Measurements from ENCODE around the gene TEX22. TPM values are rescaled to one million over a fixed set of nuclear protein-coding genes. Genes with fewer than 3 reads are reported as not detected.

Gene TEX22
- total RNA-seq, 1 experiment from 2014 or later = 0.63 TPM

DNA sequence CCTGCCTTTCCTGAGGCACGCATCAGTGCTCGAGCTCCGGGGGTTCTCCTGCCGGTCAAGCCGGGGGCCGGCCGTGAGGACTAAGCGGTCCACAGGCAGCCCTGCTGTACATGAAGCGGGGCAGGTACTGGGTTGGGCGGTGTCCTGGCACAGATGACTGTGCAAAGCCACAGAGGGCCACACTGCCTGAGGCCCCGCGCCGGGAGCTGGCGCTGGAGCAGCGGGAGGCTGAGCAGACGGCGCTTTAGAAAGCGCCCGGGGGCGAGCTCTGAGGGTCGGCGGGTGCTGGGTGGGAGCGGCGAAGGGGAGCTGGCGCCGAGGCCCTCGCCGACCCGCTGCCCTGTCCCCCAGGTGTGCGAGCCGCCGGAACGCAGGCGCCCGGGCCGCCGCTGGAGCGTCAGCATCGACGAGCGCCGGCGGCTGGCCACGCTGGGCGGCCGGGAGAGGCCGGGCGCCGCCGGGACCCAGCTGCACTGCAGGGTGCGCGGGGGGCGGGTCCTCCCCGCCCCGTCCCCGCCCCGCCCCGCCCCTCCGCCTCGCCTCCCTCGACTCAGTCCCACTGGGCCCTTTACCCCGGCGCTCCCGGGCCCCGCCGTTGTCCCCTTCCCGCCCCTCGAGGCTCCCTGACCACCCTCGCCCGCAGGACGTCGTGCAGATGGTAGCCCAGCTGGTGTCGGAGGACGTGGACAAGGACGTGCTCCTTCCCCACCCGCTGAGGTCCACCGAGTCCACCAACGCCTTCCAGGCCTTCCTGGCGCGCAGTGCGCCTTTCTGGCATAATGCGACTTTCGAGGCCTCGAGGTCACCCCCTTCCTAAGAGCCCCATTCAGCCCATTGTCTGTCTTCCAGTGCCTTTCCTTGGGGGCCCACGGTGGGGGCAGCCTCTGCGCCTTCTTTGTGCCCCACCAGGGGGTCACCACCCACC is 12.9 kb downstream of the TEX22 start:
- no peaks in the 10 kb centered on the region for H3K27me3 ChIP-seq
- no peaks in the 10 kb centered on the region for H3K9me3 ChIP-seq
- DNase-seq = no peak
- H3K36me3 ChIP-seq = no peaks in the 10 kb centered on the region
- H3K4me3 ChIP-seq = no peak overlapping the region

DNA sequence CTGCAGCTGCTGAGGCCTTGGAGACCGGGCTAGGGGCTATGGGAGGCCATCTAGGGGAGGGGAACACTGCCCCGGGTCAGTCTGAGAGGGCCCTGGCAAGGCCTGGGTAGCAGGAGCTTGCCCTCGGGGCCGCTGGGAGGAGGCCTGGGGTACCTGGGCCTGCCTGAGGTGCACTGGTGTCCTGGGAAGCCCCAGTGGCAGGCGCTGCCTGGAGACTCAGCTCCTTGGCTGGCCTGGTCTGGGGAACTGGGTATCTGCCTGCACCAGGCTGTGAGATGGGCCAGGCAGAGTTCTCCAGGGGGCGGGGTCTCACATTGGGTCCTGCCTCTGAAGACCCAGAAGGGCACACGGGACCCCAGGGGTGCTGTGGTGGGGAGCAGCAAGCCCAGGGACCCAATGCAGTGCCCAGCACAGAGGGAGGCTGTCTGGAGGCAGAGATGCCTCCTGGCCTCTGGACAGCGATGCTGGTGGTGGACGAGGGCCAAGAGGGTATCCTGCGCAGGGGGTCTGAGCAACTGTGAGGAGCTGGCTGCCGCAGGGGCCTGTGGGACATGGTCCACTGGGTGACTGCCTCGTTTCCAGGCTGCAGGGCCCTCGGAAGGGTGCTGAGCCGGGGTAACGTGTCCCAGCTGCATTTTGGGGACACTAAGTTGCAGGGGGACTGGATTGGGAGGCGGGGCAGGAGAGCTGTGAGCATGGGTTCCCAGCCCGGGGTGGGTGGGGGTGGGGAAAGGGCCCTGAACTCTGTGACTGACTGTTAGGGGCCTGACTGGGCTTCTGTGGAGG is 13.8 kb downstream of the TEX22 start:
- H3K36me3 ChIP-seq = no peaks in the 10 kb centered on the region
- no peaks in the 10 kb centered on the region for H3K27me3 ChIP-seq
- H3K4me3 ChIP-seq = no peak overlapping the region
- DNase-seq = no peak
- H3K9me3 ChIP-seq = no peaks in the 10 kb centered on the region

DNA sequence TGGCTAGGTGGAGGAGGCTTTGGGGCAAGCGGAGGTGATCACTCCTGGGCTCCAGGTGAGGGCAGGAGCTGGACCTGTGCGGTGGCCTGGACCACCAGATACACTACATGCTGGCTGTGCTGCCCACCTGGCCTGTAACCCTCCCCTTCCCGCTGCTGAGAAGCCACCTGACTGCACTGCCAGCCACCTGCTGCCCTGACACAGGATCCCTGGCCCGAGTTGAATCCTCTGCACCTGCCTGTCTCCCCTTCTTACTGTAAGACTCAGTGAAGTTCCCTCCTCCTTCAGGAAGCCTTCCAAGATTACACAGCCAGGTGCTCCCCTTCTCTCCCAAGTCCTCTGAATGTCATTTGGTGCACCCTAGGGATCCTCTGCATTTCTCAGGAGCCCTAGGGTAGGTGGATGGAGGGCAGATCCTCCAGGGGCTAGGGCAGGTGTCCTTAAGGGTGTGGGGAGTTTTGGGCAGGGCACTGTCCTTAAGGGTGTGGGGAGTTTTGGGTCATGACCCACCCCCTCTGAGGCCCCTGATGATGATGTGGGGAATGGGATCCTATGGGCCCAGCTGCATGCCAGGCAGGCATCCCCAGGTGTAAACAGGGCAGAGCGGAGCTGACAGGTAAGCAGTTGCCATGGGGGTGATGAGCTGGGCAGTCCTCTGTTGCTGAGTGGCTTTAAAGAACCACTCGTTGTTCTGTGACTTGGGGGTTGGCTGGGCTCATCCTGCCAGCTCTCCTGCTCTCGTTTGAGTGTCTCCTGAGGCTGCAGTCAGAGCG is 14.6 kb downstream of the TEX22 start:
- no peaks in the 10 kb centered on the region for H3K36me3 ChIP-seq
- no peaks in the 10 kb centered on the region for H3K27me3 ChIP-seq
- no peak overlapping the region for H3K4me3 ChIP-seq
- H3K9me3 ChIP-seq = no peaks in the 10 kb centered on the region
- DNase-seq = no peak

DNA sequence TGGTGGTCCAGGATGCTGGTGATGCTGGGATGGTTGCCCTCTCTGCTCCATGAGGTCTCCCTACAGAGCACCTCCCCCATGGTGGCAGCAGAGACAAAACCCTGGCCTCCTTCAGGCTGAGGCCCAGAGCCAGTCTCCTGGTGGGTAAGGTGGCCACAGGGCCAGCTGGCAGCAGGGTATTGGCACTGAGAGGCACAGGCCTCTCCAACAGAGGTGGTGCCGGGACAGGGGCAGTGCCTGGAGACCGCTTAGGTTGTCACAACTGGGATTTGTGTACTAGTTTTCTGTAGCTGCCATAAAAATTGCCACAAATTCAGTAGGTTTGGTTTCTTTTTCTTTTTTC is 15.2 kb downstream of the TEX22 start:
- Histone ChIP-seq H3K27me3 (no peaks in the 10 kb centered on the region), H3K4me3 (no peak overlapping the region), H3K36me3 (no peaks in the 10 kb centered on the region), H3K9me3 (no peaks in the 10 kb centered on the region)
- peak; percentile 24 for DNase-seq

DNA sequence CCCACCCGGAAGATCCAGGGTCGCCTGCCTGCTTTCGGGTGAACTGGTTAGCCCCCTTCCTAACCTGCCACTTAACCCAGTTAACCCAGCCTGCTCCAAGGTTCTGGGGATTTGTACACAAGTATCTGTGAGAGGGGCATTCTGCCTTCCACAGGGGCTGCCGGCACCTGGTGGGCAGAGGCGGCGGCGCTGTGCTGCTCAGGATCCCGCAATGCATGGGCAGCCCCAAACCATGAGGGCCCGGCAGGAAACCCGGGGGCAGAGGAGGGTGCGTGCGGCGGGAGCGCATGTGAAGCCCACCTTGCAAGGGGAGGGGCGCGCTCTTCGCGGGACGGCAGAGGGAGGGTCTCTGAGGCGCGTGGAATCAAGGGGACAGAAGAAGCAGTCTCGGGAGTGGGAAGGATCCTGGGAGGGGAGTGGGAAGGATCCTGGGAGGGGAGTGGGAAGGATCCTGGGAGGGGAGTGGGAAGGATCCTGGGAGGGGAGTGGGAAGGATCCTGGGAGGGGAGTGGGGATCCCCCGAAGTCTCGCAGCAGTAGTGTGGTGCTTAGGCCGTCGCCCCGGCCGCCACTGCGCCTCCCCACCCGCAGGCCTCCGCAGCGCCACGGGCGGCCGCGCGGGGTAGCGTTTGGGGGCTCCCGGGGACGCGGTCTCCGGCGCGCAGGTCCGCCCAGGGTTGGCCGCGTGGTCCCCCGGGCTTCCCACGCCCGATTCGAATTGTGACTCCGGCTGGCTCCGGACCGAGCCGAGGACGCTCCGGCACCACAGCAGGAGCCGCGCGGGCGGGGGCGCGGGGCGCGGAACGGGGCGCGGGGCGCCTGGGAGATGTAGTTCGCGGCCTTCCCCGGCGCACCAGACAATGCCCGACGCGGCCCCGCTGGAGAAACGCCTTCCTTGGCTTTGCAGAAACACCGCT is 16.4 kb downstream of the TEX22 start:
- no peaks in the 10 kb centered on the region for H3K27me3 ChIP-seq
- H3K9me3 ChIP-seq = no peaks in the 10 kb centered on the region
- no peaks in the 10 kb centered on the region for H3K36me3 ChIP-seq
- DNase-seq = peak; percentile 68
- H3K4me3 ChIP-seq = peak overlapping the region; percentile 31

DNA sequence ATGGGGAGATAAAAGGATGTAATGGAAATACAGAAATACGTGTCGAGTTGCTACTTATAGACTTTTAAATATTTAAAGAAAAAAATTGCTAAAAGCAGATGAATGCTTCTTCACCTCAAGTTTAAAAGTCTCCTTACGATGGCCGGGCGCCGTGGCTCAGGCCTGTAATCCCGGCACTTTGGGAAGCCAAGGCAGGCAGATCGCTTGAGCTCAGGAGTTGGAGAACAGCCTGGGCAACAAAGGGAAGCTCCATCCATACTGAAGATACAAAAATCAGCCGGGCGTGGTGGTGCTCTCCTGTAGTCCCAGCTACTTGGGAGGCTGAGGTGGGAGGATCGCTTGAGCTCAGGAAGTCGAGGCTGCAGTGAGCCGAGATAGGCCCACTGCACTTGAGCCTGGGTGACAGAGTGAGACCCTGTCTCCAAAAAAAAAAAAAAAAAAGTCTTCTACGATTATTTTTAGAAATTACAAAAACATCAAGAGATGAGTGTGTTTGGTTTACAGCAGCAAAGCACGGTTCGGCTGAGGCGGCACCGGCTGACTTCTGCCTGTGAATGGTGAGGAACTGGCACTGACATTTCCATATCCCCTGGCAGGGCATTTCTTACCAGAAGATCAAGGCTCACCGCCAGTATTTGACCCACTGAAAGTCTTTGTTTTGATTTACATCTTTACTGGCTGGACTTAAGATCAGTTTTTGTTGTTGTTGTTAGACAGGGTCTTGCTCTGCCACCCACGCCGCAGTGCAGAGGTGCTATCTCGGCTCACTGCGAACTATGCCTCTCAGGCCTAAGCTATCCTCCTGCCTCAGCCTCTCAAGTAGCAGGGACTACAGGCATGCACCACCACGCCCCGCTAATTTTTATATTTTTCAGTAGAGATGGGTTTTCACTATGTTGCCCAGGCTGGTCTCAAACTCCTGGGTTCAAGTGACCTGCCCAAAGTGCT is 17.4 kb downstream of the TEX22 start:
- H3K36me3 ChIP-seq = no peaks in the 10 kb centered on the region
- no peaks in the 10 kb centered on the region for H3K9me3 ChIP-seq
- no peaks in the 10 kb centered on the region for H3K27me3 ChIP-seq
- DNase-seq = no peak
- peak overlapping the region; percentile 31 for H3K4me3 ChIP-seq

DNA sequence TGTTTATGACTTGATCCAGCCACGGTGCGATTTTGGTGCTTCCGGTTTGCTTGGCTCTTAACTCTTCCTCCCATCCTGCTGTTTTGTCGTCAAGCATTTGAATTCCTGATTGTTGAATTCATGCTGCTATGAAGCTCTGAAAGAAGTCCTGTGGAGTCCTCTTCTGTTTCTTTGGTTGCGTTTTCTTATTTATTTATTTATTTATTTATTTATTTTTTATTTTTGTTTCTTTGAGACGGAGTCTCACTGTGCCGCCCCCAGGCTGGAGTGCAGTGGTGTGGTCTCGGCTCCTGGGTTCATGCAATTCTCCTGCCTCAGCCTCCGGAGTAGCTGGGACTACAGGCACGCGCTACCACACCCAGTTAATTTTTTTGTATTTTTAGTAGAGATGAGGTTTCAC is 18.3 kb downstream of the TEX22 start:
- no peak for DNase-seq
- Histone ChIP-seq H3K9me3 (no peaks in the 10 kb centered on the region), H3K27me3 (no peaks in the 10 kb centered on the region), H3K4me3 (no peak overlapping the region), H3K36me3 (no peaks in the 10 kb centered on the region; the same call in 1 of the 2 replicates)

DNA sequence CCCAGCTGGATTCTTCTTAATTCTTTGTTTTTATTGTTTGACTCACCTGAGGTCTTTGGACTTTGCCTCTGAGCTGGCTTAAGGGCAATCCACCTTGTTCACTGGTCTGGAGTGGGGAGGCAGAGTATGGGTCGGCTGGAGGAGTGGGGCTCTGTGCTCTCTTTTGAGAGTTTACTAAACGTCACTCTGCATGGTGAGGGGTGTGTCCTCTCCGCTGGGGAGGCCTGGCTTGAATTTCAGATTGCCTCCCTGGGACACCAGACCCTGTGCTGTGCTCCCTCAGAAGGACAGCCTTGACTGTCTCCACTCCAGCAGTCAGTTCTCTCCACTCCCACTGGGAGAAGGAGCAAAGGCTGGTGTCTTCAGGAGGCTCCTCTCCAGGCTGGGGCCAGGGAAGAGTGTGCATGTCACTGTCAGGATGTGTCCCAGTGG is 19.4 kb downstream of the TEX22 start:
- Histone ChIP-seq H3K27me3 (no peaks in the 10 kb centered on the region), H3K4me3 (no peak overlapping the region), H3K9me3 (no peaks in the 10 kb centered on the region), H3K36me3 (no peaks in the 10 kb centered on the region; the same call in 1 of the 2 replicates)
- no peak for DNase-seq

DNA sequence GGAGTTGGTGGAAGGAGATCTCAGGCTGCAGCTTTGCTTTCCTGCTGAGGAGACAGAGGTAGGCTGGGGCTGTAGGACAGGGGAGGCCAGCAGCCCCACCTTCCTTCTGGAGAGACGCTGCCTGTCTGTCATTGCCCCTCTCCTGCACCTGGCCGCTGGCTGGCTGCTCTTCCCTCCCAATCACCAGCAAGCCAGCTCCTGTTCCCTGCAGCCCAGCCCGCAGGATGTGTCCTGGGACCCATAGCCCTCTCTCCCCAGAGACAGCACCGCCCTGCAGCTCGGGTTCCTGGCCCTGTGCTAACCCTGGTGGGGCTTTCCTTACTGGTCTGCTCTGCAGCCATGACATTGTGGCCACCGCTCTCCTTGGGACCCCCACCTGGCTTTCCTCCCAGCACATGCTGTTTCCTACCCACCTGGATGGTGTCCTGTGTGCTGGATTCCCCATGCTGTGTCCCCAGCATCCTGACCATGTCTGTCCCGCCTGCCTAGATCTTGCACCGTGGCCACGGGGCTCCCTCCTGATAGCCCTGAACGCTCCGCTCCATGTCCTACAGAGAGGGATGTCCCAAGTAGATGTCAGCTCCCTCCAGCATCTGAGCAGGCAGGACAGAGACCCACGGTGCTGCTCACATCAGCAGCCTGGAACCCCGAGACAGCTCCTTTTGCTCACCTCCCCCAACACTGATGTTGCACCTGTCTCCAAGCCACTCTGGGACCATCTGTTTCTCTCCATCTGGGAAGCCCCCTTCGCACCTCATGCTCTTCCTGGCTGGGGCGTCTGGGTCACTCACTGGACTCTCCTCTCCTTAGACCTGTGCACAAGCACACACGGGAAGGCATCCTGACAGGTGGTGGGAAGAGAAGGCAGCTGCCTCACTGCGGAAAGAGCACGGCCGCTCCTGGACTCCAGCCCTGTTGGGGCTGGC is 20.2 kb downstream of the TEX22 start:
- Histone ChIP-seq H3K27me3 (no peaks in the 10 kb centered on the region), H3K9me3 (no peaks in the 10 kb centered on the region), H3K4me3 (peak overlapping the region; percentile 55), H3K36me3 (no peaks in the 10 kb centered on the region; the same call in 1 of the 2 replicates)
- DNase-seq = no peak

DNA sequence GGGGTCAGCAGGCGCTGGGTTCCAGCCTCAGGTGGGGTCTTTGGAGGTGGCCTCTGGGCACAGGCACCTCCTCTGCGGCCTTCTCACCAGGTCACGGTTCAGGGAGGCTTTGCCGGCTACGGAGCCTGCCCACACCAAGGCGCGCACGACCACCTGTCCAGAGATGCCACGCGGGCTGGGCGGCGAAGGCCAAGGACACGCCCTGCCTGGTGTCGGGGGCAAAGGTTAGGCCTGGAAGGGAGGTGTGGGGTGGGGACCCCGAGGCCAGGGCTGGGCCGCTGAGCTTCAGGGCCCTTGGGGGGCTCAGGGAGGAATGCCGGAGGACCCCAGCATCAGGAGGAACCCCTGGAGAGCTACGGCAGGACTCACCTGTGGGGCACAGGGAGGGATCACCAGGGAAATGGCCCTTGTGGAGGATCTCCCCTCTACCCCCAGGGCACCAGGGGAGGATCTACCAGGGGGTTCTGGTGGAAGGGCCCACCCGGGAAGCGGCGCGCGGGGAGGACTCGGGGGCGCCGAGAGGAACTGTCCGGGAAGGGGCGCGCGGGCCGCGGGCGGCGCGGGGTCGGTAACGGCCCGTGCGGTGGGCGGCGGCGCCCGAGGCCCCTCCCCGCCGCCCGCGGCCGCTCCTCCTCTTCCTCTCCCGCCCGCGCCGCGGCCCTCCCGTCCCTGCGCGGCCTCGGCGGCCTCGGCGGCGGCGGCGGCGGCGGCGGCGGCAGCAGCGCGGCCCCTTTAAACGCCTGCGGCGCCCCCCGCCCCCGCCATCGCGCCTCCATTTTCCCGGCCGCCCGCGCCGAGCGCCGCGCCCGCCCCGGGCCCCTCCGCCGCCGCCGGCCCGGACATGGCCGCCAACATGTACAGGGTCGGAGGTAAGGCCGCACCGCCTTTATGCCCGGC is 21.1 kb downstream of the TEX22 start, which contains the start of gene MTA1:
MTA1 (plus strand) TSS at position 633 of the 897 bp plus-strand sequence; CDS start at position 842, 209 bp downstream.
- DNase-seq = peak; percentile 38
- Histone ChIP-seq H3K4me3 (peak within 1 kb of the TSS; percentile 64), H3K36me3 (no peaks in the 10 kb centered on the region; the same call in none of the 2 replicates), H3K27me3 (no peaks in the 10 kb centered on the region), H3K9me3 (no peaks in the 10 kb centered on the region)

DNA sequence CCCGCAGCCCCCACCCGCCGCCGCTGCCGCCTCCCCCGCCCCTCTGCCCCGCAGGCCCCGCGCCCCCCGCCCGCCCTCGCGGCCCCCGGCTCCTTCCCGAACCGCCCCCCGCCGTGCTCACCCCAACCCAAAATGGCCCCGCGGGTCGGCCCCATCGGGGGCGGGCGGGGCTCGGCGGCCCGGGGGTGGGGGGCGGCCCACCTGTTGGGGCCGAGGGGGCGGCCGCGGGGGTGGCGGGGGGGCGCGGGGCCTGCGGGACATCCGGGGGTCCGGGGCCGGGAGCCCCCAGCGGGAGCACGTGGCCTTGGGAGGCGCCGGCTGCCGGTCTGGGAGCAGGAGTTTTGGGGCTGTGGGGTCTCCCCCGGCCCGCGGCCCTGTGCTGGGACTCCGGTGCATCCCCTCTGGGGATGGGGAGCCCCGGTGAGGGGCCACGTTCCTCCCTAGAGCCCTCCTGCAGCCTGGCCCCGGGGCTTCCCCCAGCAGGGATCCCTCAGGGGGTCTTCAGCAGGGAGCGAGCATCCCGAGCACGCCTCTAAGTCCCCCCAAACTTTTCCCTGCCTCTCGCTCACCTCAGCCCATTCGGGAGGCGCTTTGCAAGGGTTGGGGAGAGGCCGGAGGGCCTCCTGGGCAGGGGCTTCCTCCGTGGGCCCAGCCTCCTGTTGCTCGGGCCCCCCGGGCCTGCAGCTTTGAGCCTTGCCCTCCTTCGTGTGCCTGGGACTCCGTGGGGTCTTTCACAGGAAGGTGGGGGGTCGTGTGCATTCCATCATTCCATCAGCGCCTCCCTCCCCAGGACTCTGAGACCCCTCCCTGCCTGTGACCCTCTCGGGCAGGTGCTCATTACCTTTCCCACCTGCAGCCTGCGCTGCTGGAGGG is 22.0 kb downstream of the TEX22 start:
- no peak for DNase-seq

DNA sequence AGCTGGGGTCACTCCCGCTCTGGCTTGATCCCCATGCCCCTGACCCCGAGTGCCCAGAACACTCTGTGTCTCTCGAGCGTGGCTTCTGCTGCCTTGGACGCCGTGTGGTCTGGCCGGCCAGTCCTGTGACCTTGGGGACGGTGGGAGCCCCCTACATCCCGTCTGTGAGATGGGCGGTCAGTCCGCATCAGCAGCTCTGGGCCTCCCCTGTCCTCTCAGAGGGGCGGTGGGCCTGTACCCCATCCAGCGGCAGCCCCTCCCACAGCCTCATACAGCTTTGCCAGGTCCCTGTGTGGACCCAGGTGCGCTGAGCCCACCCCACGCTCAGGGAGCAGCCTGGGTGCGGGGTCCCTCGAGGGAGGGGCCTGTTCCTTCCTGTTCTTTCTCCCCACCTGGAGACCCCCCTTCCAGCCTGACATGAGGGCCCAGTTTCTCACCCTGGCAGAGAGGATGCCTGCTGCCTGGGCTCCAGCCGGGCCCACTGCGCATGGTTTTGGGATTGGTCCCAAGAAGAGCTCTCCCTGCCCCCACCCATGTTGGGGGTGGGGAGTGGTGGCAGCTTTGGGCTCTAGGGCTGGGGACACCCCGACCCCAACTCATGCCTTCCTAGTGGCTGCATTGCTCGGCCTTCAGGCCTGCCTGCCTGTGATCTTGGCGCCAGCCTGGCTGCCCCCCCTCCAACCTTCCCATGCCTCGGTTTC is 22.8 kb downstream of the TEX22 start:
- H3K27me3 ChIP-seq = no peaks in the 10 kb centered on the region
- H3K36me3 ChIP-seq = no peaks in the 10 kb centered on the region; the same call in none of the 2 replicates
- no peak for DNase-seq
- H3K9me3 ChIP-seq = no peaks in the 10 kb centered on the region
- peak overlapping the region; percentile 64 for H3K4me3 ChIP-seq

More for the DNA sequence above, 22.0 kb downstream of the TEX22 start:
- H3K36me3 ChIP-seq = no peaks in the 10 kb centered on the region; the same call in none of the 2 replicates
- H3K27me3 ChIP-seq = no peaks in the 10 kb centered on the region
- peak overlapping the region; percentile 64 for H3K4me3 ChIP-seq
- H3K9me3 ChIP-seq = no peaks in the 10 kb centered on the region
